Epithelial cell of esophagus (primary cell): Measurements from ENCODE around the gene KRT23.

Experiments used
- DNase-seq: peaks from one replicate; pipeline ENCODE4 v3.0.0; 2010; ENCODE audit warnings: low read depth
- H3K4me3 ChIP-seq: 2 replicates; pipeline ENCODE4 v1.5.1; 2011; ENCODE audit warnings: mild to moderate bottlenecking, low read length, control low read depth
- CTCF ChIP-seq: IDR thresholded peaks from 2 replicates; pipeline ENCODE4 v1.5.1; 2011; ENCODE audit warnings: low read depth, mild to moderate bottlenecking, low read length, control low read depth, inconsistent platforms; ENCODE audit not compliant: insufficient read depth; ENCODE audit errors: missing control alignments

Gene KRT23

DNA sequence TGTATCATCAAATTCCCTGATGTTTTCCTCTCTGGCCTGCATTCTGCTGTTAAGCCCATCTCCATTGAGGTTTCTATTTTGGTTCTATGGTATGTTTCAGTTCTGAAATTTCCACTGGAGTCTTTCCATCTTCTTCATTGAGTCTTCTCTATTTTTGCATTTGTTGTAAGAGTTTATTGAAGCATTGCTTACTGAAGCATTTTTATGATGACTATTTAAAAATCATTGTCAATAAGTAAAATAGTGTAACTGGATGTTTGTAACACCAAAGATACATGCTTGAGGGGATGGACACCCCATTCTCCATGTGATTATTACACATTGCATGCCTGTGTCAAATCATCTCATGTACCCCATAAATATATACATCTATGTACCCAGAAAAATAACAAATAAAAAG is 38.1 kb upstream of the KRT23 start:
- H3K4me3 ChIP-seq, result no peak overlapping the region
- no peak for DNase-seq
- TF ChIP-seq CTCF, result no peak

- no peak overlapping the region for H3K4me3 ChIP-seq
- TF ChIP-seq CTCF, result no peak
- DNase-seq, result no peak
These were observed 36.9 kb upstream of the KRT23 start for GRCh38 chr17:40974366-40974765.

DNA sequence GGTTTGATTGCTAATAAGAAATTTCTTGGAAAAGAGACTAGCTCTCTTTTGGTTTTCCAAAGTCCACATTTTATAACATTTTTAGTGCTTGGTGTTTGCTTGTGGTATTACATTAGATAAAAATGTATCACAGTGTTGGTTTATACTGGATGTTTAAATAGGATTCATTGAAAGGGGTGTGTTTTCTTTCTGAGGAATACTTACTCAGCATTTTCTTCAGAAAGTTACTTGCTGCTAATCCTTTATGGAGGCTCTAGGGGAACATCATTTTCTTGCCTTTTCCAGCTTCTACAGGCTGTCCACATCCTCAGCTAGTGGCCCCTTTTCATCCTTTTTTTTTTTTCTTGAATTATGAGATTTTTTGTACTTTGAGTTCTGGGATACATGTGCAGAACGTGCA is 30.1 kb upstream of the KRT23 start:
- DNase-seq, result no peak
- TF ChIP-seq CTCF, result no peak
- no peak overlapping the region for H3K4me3 ChIP-seq

DNA sequence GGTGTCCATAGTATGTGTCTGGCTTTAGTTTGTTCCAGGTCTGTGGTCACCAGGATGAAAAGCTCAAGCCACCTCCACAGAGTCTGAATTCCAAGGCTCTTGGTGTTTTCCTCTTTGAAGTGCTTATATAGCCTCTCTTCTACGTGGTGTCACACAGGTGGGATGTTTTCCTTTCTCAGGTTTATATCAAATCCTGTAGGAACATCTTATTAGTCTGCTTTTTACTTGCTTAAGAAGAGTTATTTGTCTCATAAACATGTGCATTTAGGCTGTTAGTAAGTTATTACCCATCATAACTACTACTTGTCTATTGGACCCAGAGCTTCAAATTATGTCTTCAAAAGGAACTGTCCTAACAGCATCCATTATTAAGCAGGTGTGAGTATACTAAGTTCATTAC is 29.4 kb upstream of the KRT23 start, which contains the start of gene KRT39:
TSS of gene KRT39 (minus strand) at position 101 of the 400 bp plus-strand sequence. CDS start at position 9, 92 bp downstream.
- TF ChIP-seq CTCF, result no peak
- H3K4me3 ChIP-seq, result no peak within 1 kb of the TSS
- no peak for DNase-seq

GRCh38 chr17:40963838-40964237 is 26.4 kb upstream of the KRT23 start:
- TF ChIP-seq CTCF, result peak; percentile 70
- peak; percentile 72 for DNase-seq
- H3K4me3 ChIP-seq, result no peak overlapping the region

GRCh38 chr17:40962059-40962561 is 24.7 kb upstream of the KRT23 start:
- no peak overlapping the region for H3K4me3 ChIP-seq
- no peak for TF ChIP-seq CTCF
- DNase-seq, result no peak

DNA sequence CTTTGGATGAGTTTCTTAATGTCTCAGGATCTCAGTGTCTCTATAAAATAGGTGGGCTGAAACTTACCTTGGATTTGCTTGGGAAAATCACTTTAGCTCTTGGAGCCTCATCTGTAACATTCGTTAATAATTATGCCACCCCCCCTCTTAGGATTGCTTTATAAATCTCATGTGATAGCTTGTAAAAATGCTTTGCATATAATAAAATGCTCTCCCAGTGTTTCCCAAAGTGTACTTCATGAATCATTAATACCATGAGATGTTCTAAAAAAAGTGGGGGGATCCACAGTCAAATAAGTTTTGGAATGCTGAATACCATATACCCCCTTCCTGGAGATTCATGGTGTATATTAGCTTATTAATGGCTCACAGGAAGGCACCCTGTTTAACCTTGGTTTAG is 24.1 kb upstream of the KRT23 start:
- no peak for TF ChIP-seq CTCF
- H3K4me3 ChIP-seq, result no peak overlapping the region
- no peak for DNase-seq
